ENCODE measurements around the gene ARHGAP45. TPM values are rescaled to one million over a fixed set of nuclear protein-coding genes. Genes with fewer than 3 reads are reported as not detected.
A peak's percentile ranks its signal among the peaks of the same experiment; 100 is the strongest.

The ARHGAP45 gene
- total RNA-seq, 1 donor from 2014 or later, result 8.9 TPM

- H3K9me3 ChIP-seq (ENCODE audit: control insufficient read depth in 3 of 3, low read length in 3 of 3), result no peaks in the 10 kb centered on the region
- H3K36me3 ChIP-seq (ENCODE audit: control insufficient read depth in 3 of 3, insufficient read depth in 3 of 3, low read length in 3 of 3), result no peaks in the 10 kb centered on the region
- no peak overlapping the region for H3K9ac ChIP-seq (ENCODE audit: low read depth in 1 of 3, low read length in 3 of 3)
- H3K27ac ChIP-seq (ENCODE audit: low read depth, low read length), result no peak overlapping the region
- H3K27me3 ChIP-seq (ENCODE audit: control insufficient read depth in 3 of 3, insufficient read depth in 3 of 3, low read length in 3 of 3), result peaks cover 65 to 83% (median 78%) of the 10 kb centered on the region in 3 donors
- peak overlapping the region in 1 of 3 donors; percentile 12 for H3K4me3 ChIP-seq (ENCODE audit: low read length in 3 of 3)
- peaks cover 17 to 27% (median 17%) of the 10 kb centered on the region in 3 donors for H3K4me1 ChIP-seq (ENCODE audit: control insufficient read depth in 3 of 3, insufficient read depth in 3 of 3, low read length in 3 of 3)
Measured at GRCh38 chr19:1069009-1069779, 2.2 kb downstream of the ARHGAP45 start.

GRCh38 chr19:1070576-1070930, 3.6 kb downstream of the ARHGAP45 start:
- no peaks in the 10 kb centered on the region for H3K36me3 ChIP-seq (ENCODE audit: control insufficient read depth in 3 of 3, insufficient read depth in 3 of 3, low read length in 3 of 3)
- no peak overlapping the region for H3K9ac ChIP-seq (ENCODE audit: low read depth in 1 of 3, low read length in 3 of 3)
- H3K4me3 ChIP-seq (ENCODE audit: low read length in 3 of 3), result no peak overlapping the region
- peaks cover 9 to 17% (median 10%) of the 10 kb centered on the region in 3 donors for H3K4me1 ChIP-seq (ENCODE audit: control insufficient read depth in 3 of 3, insufficient read depth in 3 of 3, low read length in 3 of 3)
- H3K9me3 ChIP-seq (ENCODE audit: control insufficient read depth in 3 of 3, low read length in 3 of 3), result no peaks in the 10 kb centered on the region
- no peak overlapping the region for H3K27ac ChIP-seq (ENCODE audit: low read depth, low read length)
- H3K27me3 ChIP-seq (ENCODE audit: control insufficient read depth in 3 of 3, insufficient read depth in 3 of 3, low read length in 3 of 3), result peaks cover 57 to 72% (median 67%) of the 10 kb centered on the region in 3 donors

GRCh38 chr19:1070931-1071791, 4.2 kb downstream of the ARHGAP45 start:
- Histone ChIP-seq H3K36me3 (ENCODE audit: control insufficient read depth in 3 of 3, insufficient read depth in 3 of 3, low read length in 3 of 3) (no peaks in the 10 kb centered on the region), H3K4me1 (ENCODE audit: control insufficient read depth in 3 of 3, insufficient read depth in 3 of 3, low read length in 3 of 3) (peaks cover 5 to 14% (median 6%) of the 10 kb centered on the region in 3 donors), H3K27ac (ENCODE audit: low read depth, low read length) (no peak overlapping the region), H3K27me3 (ENCODE audit: control insufficient read depth in 3 of 3, insufficient read depth in 3 of 3, low read length in 3 of 3) (peaks cover 54 to 68% (median 63%) of the 10 kb centered on the region in 3 donors), H3K9me3 (ENCODE audit: control insufficient read depth in 3 of 3, low read length in 3 of 3) (no peaks in the 10 kb centered on the region), H3K9ac (ENCODE audit: low read depth in 1 of 3, low read length in 3 of 3) (no peak overlapping the region), H3K4me3 (ENCODE audit: low read length in 3 of 3) (no peak overlapping the region)

- peaks cover 2 to 8% (median 5%) of the 10 kb centered on the region in 3 donors for H3K4me1 ChIP-seq (ENCODE audit: control insufficient read depth in 3 of 3, insufficient read depth in 3 of 3, low read length in 3 of 3)
- no peak overlapping the region for H3K4me3 ChIP-seq (ENCODE audit: low read length in 3 of 3)
- no peaks in the 10 kb centered on the region for H3K9me3 ChIP-seq (ENCODE audit: control insufficient read depth in 3 of 3, low read length in 3 of 3)
- no peak overlapping the region for H3K9ac ChIP-seq (ENCODE audit: low read depth in 1 of 3, low read length in 3 of 3)
- no peak overlapping the region for H3K27ac ChIP-seq (ENCODE audit: low read depth, low read length)
- H3K27me3 ChIP-seq (ENCODE audit: control insufficient read depth in 3 of 3, insufficient read depth in 3 of 3, low read length in 3 of 3), result peaks cover 46 to 54% (median 50%) of the 10 kb centered on the region in 3 donors
- no peaks in the 10 kb centered on the region for H3K36me3 ChIP-seq (ENCODE audit: control insufficient read depth in 3 of 3, insufficient read depth in 3 of 3, low read length in 3 of 3)
Measured at GRCh38 chr19:1072371-1073015, 5.5 kb downstream of the ARHGAP45 start.

GRCh38 chr19:1073063-1073955, 6.3 kb downstream of the ARHGAP45 start:
- H3K4me3 ChIP-seq (ENCODE audit: low read length in 3 of 3), result no peak overlapping the region
- H3K27me3 ChIP-seq (ENCODE audit: control insufficient read depth in 3 of 3, insufficient read depth in 3 of 3, low read length in 3 of 3), result peaks cover 44 to 47% (median 45%) of the 10 kb centered on the region in 3 donors
- no peaks in the 10 kb centered on the region for H3K9me3 ChIP-seq (ENCODE audit: control insufficient read depth in 3 of 3, low read length in 3 of 3)
- H3K27ac ChIP-seq (ENCODE audit: low read depth, low read length), result no peak overlapping the region
- no peaks in the 10 kb centered on the region for H3K36me3 ChIP-seq (ENCODE audit: control insufficient read depth in 3 of 3, insufficient read depth in 3 of 3, low read length in 3 of 3)
- H3K4me1 ChIP-seq (ENCODE audit: control insufficient read depth in 3 of 3, insufficient read depth in 3 of 3, low read length in 3 of 3), result peaks cover 2 to 8% (median 5%) of the 10 kb centered on the region in 3 donors
- H3K9ac ChIP-seq (ENCODE audit: low read depth in 1 of 3, low read length in 3 of 3), result no peak overlapping the region

- no peak overlapping the region for H3K4me3 ChIP-seq (ENCODE audit: low read length in 3 of 3)
- H3K27ac ChIP-seq (ENCODE audit: low read depth, low read length), result no peak overlapping the region
- H3K9ac ChIP-seq (ENCODE audit: low read depth in 1 of 3, low read length in 3 of 3), result no peak overlapping the region
- H3K36me3 ChIP-seq (ENCODE audit: control insufficient read depth in 3 of 3, insufficient read depth in 3 of 3, low read length in 3 of 3), result no peaks in the 10 kb centered on the region
- H3K27me3 ChIP-seq (ENCODE audit: control insufficient read depth in 3 of 3, insufficient read depth in 3 of 3, low read length in 3 of 3), result peaks cover 37 to 39% (median 38%) of the 10 kb centered on the region in 3 donors
- H3K9me3 ChIP-seq (ENCODE audit: control insufficient read depth in 3 of 3, low read length in 3 of 3), result no peaks in the 10 kb centered on the region
- peaks cover 2 to 4% (median 2%) of the 10 kb centered on the region in 3 donors for H3K4me1 ChIP-seq (ENCODE audit: control insufficient read depth in 3 of 3, insufficient read depth in 3 of 3, low read length in 3 of 3)
Measured at GRCh38 chr19:1073956-1074517, 7.1 kb downstream of the ARHGAP45 start.

GRCh38 chr19:1074544-1075283, 7.7 kb downstream of the ARHGAP45 start:
- H3K4me3 ChIP-seq (ENCODE audit: low read length in 3 of 3), result no peak overlapping the region
- H3K36me3 ChIP-seq (ENCODE audit: control insufficient read depth in 3 of 3, insufficient read depth in 3 of 3, low read length in 3 of 3), result no peaks in the 10 kb centered on the region
- no peak overlapping the region for H3K27ac ChIP-seq (ENCODE audit: low read depth, low read length)

GRCh38 chr19:1076046-1076386, 9.0 kb downstream of the ARHGAP45 start:
- H3K4me1 ChIP-seq (ENCODE audit: control insufficient read depth in 3 of 3, insufficient read depth in 3 of 3, low read length in 3 of 3), result peaks cover 0 to 3% (median 0%) of the 10 kb centered on the region in 3 donors
- H3K9me3 ChIP-seq (ENCODE audit: control insufficient read depth in 3 of 3, low read length in 3 of 3), result no peaks in the 10 kb centered on the region
- peaks cover 0 to 2% (median 0%) of the 10 kb centered on the region in 3 donors for H3K36me3 ChIP-seq (ENCODE audit: control insufficient read depth in 3 of 3, insufficient read depth in 3 of 3, low read length in 3 of 3)

More at GRCh38 chr19:1074544-1075283, 7.7 kb downstream of the ARHGAP45 start:
- H3K4me1 ChIP-seq (ENCODE audit: control insufficient read depth in 3 of 3, insufficient read depth in 3 of 3, low read length in 3 of 3), result peaks cover 0 to 3% (median 2%) of the 10 kb centered on the region in 3 donors
- peaks cover 30 to 34% (median 34%) of the 10 kb centered on the region in 3 donors for H3K27me3 ChIP-seq (ENCODE audit: control insufficient read depth in 3 of 3, insufficient read depth in 3 of 3, low read length in 3 of 3)
- H3K9ac ChIP-seq (ENCODE audit: low read depth in 1 of 3, low read length in 3 of 3), result no peak overlapping the region
- H3K9me3 ChIP-seq (ENCODE audit: control insufficient read depth in 3 of 3, low read length in 3 of 3), result no peaks in the 10 kb centered on the region

More at GRCh38 chr19:1076046-1076386, 9.0 kb downstream of the ARHGAP45 start:
- peaks cover 22 to 26% (median 23%) of the 10 kb centered on the region in 3 donors for H3K27me3 ChIP-seq (ENCODE audit: control insufficient read depth in 3 of 3, insufficient read depth in 3 of 3, low read length in 3 of 3)
- no peak overlapping the region for H3K4me3 ChIP-seq (ENCODE audit: low read length in 3 of 3)
- H3K27ac ChIP-seq (ENCODE audit: low read depth, low read length), result no peak overlapping the region
- no peak overlapping the region for H3K9ac ChIP-seq (ENCODE audit: low read depth in 1 of 3, low read length in 3 of 3)

All from skeletal muscle tissue (tissue), 4 donors.